NT2/D1 (cell line): Measurements from ENCODE around the gene VSX1.

Source experiments
- YY1 ChIP-seq: IDR thresholded peaks from 2 replicates; pipeline ENCODE4 v1.6.1; 2011; ENCODE audit not compliant: insufficient read length, insufficient read depth
- ZNF274 ChIP-seq: IDR thresholded peaks from 2 replicates; pipeline ENCODE4 v1.6.1; 2011; ENCODE audit warnings: mild to moderate bottlenecking, low read depth, low read length

DNA sequence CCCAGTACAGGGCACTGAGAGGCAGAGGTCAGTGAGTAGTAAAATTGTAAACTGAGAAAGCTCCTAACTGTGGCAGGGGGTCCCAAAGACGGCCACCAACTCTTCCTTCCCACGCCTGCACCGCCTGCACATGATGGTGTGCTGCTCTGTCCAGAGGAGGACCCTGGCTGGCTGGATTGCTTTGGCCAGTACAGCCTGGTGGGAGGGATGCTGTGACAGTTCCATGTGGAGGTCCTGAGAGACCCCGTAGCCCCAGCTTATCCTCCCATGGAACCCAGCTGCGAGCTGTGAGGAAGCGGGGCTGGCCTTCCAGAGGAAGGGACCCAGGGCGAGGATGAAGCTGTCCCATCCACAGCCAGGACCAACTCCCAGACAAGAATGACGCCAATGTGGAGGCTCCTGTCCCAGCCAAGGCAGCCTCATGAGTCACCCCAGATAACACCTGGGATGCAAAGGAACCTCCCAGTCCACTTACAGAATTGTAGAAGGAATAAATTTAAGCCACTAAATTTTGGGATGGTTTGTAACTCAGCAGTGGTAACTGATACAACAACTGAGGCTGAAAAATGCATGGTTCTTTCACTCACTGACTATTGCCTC, 22.0 kb downstream of the VSX1 start:
- TF ChIP-seq YY1 (no peak), ZNF274 (no peak)
